DND-41 (cell line): Measurements from ENCODE around the gene NAA15.

ENCODE experiments used
- CTCF ChIP-seq: IDR thresholded peaks from 2 replicates; pipeline ENCODE4 v1.5.1; 2012; ENCODE audit warnings: borderline replicate concordance, low read length, moderate library complexity, mild to moderate bottlenecking; ENCODE audit not compliant: poor library complexity, severe bottlenecking; ENCODE audit errors: extremely low read depth
- EZH2 ChIP-seq: IDR thresholded peaks from 3 replicates; pipeline ENCODE4 v1.6.1; 2012; ENCODE audit warnings: borderline replicate concordance, low read depth, mild to moderate bottlenecking, moderate library complexity, low read length, inconsistent platforms; ENCODE audit not compliant: severe bottlenecking

- TF ChIP-seq EZH2 (no peak), CTCF (no peak)
Measured at GRCh38 chr4:139314047-139314800, 12.9 kb downstream of the NAA15 start.
